ENCODE results near the gene SLCO3A1.

Gene SLCO3A1

GRCh38 chr15:91927585-91927984 is 74.1 kb downstream of the SLCO3A1 start:
- Histone ChIP-seq H3K4me3 (replicated peaks; ENCODE audit: insufficient read depth, low read length) (no peak overlapping the region), H3K27ac (replicated peaks) (no peak overlapping the region), H3K27me3 (ENCODE audit: insufficient read depth, poor library complexity, severe bottlenecking) (no peaks in the 10 kb centered on the region)
- no peak for DNase-seq (ENCODE audit: low read depth in 1 of 2, low spot score in 1 of 2)
- TF ChIP-seq POLR2AphosphoS5 (IDR thresholded peaks at IDR 0.05; ENCODE audit: low read depth), result no peak
- TF ChIP-seq CTCF (IDR thresholded peaks at IDR 0.05; ENCODE audit: insufficient read depth, low read length), result no peak
- TF ChIP-seq REST (IDR thresholded peaks at IDR 0.05; ENCODE audit: insufficient replicate concordance, low read depth), result no peak
- no peak for TF ChIP-seq GABPA (IDR thresholded peaks at IDR 0.05; ENCODE audit: low read depth)
- no peak for TF ChIP-seq SPI1 (IDR thresholded peaks at IDR 0.05; ENCODE audit: borderline replicate concordance, low read depth)

GRCh38 chr15:91928675-91929074 is 75.2 kb downstream of the SLCO3A1 start:
- TF ChIP-seq CTCF (IDR thresholded peaks at IDR 0.05; ENCODE audit: insufficient read depth, low read length), result no peak
- TF ChIP-seq GABPA (IDR thresholded peaks at IDR 0.05; ENCODE audit: low read depth), result no peak
- no peak for TF ChIP-seq SPI1 (IDR thresholded peaks at IDR 0.05; ENCODE audit: borderline replicate concordance, low read depth)
- TF ChIP-seq POLR2AphosphoS5 (IDR thresholded peaks at IDR 0.05; ENCODE audit: low read depth), result no peak
- no peak for TF ChIP-seq REST (IDR thresholded peaks at IDR 0.05; ENCODE audit: insufficient replicate concordance, low read depth)
- Histone ChIP-seq H3K27ac (replicated peaks) (no peak overlapping the region), H3K4me3 (replicated peaks; ENCODE audit: insufficient read depth, low read length) (no peak overlapping the region), H3K27me3 (ENCODE audit: insufficient read depth, poor library complexity, severe bottlenecking) (no peaks in the 10 kb centered on the region)
- no peak for DNase-seq (ENCODE audit: low read depth in 1 of 2, low spot score in 1 of 2)

- TF ChIP-seq GABPA (IDR thresholded peaks at IDR 0.05; ENCODE audit: low read depth) (no peak), REST (IDR thresholded peaks at IDR 0.05; ENCODE audit: insufficient replicate concordance, low read depth) (no peak)
- Histone ChIP-seq H3K4me3 (replicated peaks; ENCODE audit: insufficient read depth, low read length) (no peak overlapping the region), H3K27me3 (ENCODE audit: insufficient read depth, poor library complexity, severe bottlenecking) (no peaks in the 10 kb centered on the region), H3K27ac (replicated peaks) (no peak overlapping the region)
- no peak for DNase-seq (ENCODE audit: low read depth in 1 of 2, low spot score in 1 of 2)
These were observed 76.0 kb downstream of the SLCO3A1 start for GRCh38 chr15:91929509-91929908.

DNA sequence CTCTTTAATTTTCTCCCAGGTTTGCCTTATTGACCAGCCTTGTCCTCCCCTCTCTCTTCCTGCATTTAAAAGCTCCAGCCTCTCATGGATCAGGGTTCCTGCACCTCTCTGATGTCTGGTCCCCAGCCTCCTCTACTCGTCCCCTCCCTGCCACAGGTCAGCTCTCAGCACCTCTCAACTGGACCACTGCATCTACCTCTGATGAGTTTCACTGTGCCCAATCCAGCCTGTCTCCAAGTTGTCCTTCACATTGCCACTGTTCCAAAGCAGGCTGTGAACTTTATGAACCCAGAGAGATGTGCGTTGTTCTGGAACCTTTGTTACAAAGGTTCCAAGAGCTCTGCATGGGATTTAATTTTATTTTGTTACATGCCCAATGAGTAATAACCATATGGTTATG is 76.6 kb downstream of the SLCO3A1 start:
- TF ChIP-seq GABPA (IDR thresholded peaks at IDR 0.05; ENCODE audit: low read depth) (no peak), CTCF (IDR thresholded peaks at IDR 0.05; ENCODE audit: insufficient read depth, low read length) (no peak), SPI1 (IDR thresholded peaks at IDR 0.05; ENCODE audit: borderline replicate concordance, low read depth) (no peak), POLR2AphosphoS5 (IDR thresholded peaks at IDR 0.05; ENCODE audit: low read depth) (no peak), REST (IDR thresholded peaks at IDR 0.05; ENCODE audit: insufficient replicate concordance, low read depth) (no peak)
- no peak for DNase-seq (ENCODE audit: low read depth in 1 of 2, low spot score in 1 of 2)
- H3K27ac ChIP-seq (replicated peaks), result no peak overlapping the region
- no peaks in the 10 kb centered on the region for H3K27me3 ChIP-seq (ENCODE audit: insufficient read depth, poor library complexity, severe bottlenecking)
- no peak overlapping the region for H3K4me3 ChIP-seq (replicated peaks; ENCODE audit: insufficient read depth, low read length)

All from HL-60 (cell line).